HepG2 (cell line): ENCODE results near the gene ZBTB48. TPM values are rescaled to one million over a fixed set of nuclear protein-coding genes. Genes with fewer than 3 reads are reported as not detected.

Experiments used
- HCFC1 ChIP-seq: fragments of 150-350 bp; IDR thresholded peaks from 2 replicates; pipeline ENCODE4 v1.6.1; 2014; ENCODE audit warnings: low read depth, low read length
- HES4 ChIP-seq: sonication (generic); formaldehyde crosslinking; IDR thresholded peaks from 2 replicates; pipeline ENCODE4 v1.9.0; 2021; ENCODE audit warnings: mild to moderate bottlenecking, missing genetic modification reagents, borderline replicate concordance
- MAF1 ChIP-seq: sonication (generic); formaldehyde crosslinking; IDR thresholded peaks from 2 replicates; pipeline ENCODE4 v1.5.0; 2020; ENCODE audit warnings: missing genetic modification reagents, borderline replicate concordance
- MEIS1 ChIP-seq: sonication (generic); formaldehyde crosslinking; IDR thresholded peaks from 2 replicates; pipeline ENCODE4 v1.9.0; 2021; ENCODE audit warnings: mild to moderate bottlenecking, missing genetic modification reagents, moderate library complexity, borderline replicate concordance
- NFYC ChIP-seq: IDR thresholded peaks from 2 replicates; pipeline ENCODE4 v1.6.1; 2016; ENCODE audit warnings: missing genetic modification reagents, missing compliant biosample characterization
- SAP130 ChIP-seq: IDR thresholded peaks from 2 replicates; pipeline ENCODE4 v1.6.1; 2016; ENCODE audit warnings: low read depth
- SETDB1 ChIP-seq: sonication (generic); formaldehyde crosslinking; IDR thresholded peaks from 2 replicates; pipeline ENCODE4 v1.5.1; 2020; ENCODE audit warnings: missing genetic modification reagents, mild to moderate bottlenecking, borderline replicate concordance
- THAP11 ChIP-seq: IDR thresholded peaks from 2 replicates; pipeline ENCODE4 v1.6.1; 2016; ENCODE audit warnings: missing biosample characterization, missing genetic modification reagents
- ZBTB7B ChIP-seq: sonication (generic); formaldehyde crosslinking; IDR thresholded peaks from 2 replicates; pipeline ENCODE4 v1.4.0; 2020; ENCODE audit warnings: missing genetic modification reagents
- polyA plus RNA-seq, 8 experiments: library from polyadenylated mRNA; depleted of rRNA in 3 of 8; stranded (reverse) in 7 of 8; unstranded in 1 of 8; fragments of >200 nt; fragmentation: Illumina TruSeq in 4 of 8; extraction: Trizol in 4 of 8; gene quantifications; 2 replicates each; pipeline versions ENCODE4 v1.2.1 to v1.2.3, GENCODE V29; 2011 to 2016; ENCODE audit warnings: low read depth in 4 of 8, missing spikeins in 1 of 8, mixed read lengths in 1 of 8; ENCODE audit not compliant: insufficient read depth in 1 of 8
- total RNA-seq, 5 experiments: library from RNA; depleted of rRNA; stranded (reverse); fragments of >200 nt; fragmentation: Illumina TruSeq; extraction: Trizol; gene quantifications; 2 replicates each; pipeline ENCODE4 v1.2.3, GENCODE V29; 2016; ENCODE audit warnings: low read depth in 1 of 5
- TF ChIP-seq, protein P1 (sequence below): sonication (generic); IDR thresholded peaks from 2 replicates; pipeline ENCODE4 v1.6.1; 2016; ENCODE audit warnings: low read depth, borderline replicate concordance
- TF ChIP-seq, protein P2 (sequence below): IDR thresholded peaks from 2 replicates; pipeline ENCODE4 v1.6.1; 2012; ENCODE audit warnings: low read depth, low read length, improper control_type of control experiment
- TF ChIP-seq, protein P3 (sequence below): sonication (generic); formaldehyde crosslinking; IDR thresholded peaks from 2 replicates; pipeline ENCODE4 v1.4.0; 2020; ENCODE audit warnings: low read depth, missing genetic modification reagents
- TF ChIP-seq, protein P4 (sequence below): sonication (generic); formaldehyde crosslinking; IDR thresholded peaks from 2 replicates; pipeline ENCODE4 v1.8.0; 2022; ENCODE audit warnings: mild to moderate bottlenecking, missing genetic modification reagents; ENCODE audit not compliant: insufficient replicate concordance
- TF ChIP-seq, protein P5 (sequence below): IDR thresholded peaks from 2 replicates; pipeline ENCODE4 v1.6.1; 2012; ENCODE audit warnings: low read length, improper control_type of control experiment
- TF ChIP-seq, protein P6 (sequence below): sonication (generic); formaldehyde crosslinking; IDR thresholded peaks from 2 replicates; pipeline ENCODE4 v1.5.0; 2020; ENCODE audit warnings: missing genetic modification reagents, mild to moderate bottlenecking, borderline replicate concordance

Gene ZBTB48
- total and polyA plus RNA-seq, 2 of the 13 experiments (the other 11 are each of a cell fraction or from before 2014, with no cell fraction given): 13.0 to 17.1 TPM

DNA sequence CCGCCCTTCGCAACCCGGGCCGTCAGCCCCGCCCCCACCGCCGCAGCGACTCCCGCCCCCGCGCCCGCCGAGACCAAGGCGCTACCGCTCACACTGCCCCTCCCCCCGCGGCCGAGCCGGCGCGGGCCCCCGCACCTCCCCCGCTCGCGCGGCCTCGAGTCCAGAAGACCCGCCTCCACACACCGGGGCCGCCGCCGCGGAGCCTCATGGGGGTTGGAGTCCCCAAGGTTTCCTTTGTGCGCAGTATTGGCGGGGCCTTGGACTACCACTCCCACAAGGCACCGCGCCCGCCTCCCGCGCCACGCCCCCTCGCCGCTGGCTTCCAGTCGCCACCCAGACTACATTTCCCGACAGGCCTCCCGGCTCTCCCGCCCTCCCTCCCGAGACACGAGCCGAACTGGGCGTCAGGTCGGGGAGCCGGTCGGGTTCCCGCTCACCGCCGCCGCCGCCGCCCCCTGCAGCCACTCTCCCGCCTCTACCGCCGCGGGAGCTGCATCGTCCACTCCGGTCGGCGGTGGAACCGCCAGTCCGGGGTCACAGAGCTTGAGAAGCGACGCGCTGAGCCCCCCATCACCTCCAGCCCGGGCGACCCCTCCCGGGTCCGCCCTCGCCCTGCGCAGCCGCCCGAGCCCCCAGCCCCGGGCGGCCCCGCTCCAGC, 33.7 kb downstream of the ZBTB48 start, which contains the start of gene PHF13 (continued):
- TF ChIP-seq, protein P1, sequence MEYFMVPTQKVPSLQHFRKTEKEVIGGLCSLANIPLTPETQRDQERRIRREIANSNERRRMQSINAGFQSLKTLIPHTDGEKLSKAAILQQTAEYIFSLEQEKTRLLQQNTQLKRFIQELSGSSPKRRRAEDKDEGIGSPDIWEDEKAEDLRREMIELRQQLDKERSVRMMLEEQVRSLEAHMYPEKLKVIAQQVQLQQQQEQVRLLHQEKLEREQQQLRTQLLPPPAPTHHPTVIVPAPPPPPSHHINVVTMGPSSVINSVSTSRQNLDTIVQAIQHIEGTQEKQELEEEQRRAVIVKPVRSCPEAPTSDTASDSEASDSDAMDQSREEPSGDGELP: peak; percentile 37; the same call in 1 of the 2 replicates
- TF ChIP-seq MAF1 (CRISPR knock-in tag): no peak; the same call in 1 of the 2 replicates
- peak; percentile 87 for TF ChIP-seq SAP130 (CRISPR knock-in tag)
- TF ChIP-seq, protein P2, sequence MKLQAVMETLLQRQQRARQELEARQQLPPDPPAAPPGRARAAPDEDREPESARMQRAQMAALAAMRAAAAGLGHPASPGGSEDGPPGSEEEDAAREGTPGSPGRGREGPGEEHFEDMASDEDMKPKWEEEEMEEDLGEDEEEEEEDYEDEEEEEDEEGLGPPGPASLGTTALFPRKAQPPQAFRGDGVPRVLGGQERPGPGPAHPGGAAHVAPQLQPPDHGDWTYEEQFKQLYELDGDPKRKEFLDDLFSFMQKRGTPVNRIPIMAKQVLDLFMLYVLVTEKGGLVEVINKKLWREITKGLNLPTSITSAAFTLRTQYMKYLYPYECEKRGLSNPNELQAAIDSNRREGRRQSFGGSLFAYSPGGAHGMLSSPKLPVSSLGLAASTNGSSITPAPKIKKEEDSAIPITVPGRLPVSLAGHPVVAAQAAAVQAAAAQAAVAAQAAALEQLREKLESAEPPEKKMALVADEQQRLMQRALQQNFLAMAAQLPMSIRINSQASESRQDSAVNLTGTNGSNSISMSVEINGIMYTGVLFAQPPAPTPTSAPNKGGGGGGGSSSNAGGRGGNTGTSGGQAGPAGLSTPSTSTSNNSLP: no peak
- TF ChIP-seq, protein P3, sequence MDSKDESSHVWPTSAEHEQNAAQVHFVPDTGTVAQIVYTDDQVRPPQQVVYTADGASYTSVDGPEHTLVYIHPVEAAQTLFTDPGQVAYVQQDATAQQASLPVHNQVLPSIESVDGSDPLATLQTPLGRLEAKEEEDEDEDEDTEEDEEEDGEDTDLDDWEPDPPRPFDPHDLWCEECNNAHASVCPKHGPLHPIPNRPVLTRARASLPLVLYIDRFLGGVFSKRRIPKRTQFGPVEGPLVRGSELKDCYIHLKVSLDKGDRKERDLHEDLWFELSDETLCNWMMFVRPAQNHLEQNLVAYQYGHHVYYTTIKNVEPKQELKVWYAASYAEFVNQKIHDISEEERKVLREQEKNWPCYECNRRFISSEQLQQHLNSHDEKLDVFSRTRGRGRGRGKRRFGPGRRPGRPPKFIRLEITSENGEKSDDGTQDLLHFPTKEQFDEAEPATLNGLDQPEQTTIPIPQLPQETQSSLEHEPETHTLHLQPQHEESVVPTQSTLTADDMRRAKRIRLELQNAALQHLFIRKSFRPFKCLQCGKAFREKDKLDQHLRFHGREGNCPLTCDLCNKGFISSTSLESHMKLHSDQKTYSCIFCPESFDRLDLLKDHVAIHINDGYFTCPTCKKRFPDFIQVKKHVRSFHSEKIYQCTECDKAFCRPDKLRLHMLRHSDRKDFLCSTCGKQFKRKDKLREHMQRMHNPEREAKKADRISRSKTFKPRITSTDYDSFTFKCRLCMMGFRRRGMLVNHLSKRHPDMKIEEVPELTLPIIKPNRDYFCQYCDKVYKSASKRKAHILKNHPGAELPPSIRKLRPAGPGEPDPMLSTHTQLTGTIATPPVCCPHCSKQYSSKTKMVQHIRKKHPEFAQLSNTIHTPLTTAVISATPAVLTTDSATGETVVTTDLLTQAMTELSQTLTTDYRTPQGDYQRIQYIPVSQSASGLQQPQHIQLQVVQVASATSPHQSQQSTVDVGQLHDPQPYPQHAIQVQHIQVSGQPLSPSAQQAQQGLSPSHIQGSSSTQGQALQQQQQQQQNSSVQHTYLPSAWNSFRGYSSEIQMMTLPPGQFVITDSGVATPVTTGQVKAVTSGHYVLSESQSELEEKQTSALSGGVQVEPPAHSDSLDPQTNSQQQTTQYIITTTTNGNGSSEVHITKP (CRISPR knock-in tag): peak; percentile 66; the same call in 1 of the 2 replicates
- 0 out of 2 replicates have a peak, but pooled peaks have one; percentile 25 for TF ChIP-seq MEIS1 (CRISPR knock-in tag)
- TF ChIP-seq, protein P4, sequence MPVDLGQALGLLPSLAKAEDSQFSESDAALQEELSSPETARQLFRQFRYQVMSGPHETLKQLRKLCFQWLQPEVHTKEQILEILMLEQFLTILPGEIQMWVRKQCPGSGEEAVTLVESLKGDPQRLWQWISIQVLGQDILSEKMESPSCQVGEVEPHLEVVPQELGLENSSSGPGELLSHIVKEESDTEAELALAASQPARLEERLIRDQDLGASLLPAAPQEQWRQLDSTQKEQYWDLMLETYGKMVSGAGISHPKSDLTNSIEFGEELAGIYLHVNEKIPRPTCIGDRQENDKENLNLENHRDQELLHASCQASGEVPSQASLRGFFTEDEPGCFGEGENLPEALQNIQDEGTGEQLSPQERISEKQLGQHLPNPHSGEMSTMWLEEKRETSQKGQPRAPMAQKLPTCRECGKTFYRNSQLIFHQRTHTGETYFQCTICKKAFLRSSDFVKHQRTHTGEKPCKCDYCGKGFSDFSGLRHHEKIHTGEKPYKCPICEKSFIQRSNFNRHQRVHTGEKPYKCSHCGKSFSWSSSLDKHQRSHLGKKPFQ (CRISPR knock-in tag): no peak
- peak; percentile 67; the same call in 1 of the 2 replicates for TF ChIP-seq ZBTB7B
- TF ChIP-seq HCFC1: peak; percentile 98
- peak; percentile 98 for TF ChIP-seq THAP11 (CRISPR knock-in tag)
- no peak for TF ChIP-seq SETDB1 (CRISPR knock-in tag)
- TF ChIP-seq, protein P5, sequence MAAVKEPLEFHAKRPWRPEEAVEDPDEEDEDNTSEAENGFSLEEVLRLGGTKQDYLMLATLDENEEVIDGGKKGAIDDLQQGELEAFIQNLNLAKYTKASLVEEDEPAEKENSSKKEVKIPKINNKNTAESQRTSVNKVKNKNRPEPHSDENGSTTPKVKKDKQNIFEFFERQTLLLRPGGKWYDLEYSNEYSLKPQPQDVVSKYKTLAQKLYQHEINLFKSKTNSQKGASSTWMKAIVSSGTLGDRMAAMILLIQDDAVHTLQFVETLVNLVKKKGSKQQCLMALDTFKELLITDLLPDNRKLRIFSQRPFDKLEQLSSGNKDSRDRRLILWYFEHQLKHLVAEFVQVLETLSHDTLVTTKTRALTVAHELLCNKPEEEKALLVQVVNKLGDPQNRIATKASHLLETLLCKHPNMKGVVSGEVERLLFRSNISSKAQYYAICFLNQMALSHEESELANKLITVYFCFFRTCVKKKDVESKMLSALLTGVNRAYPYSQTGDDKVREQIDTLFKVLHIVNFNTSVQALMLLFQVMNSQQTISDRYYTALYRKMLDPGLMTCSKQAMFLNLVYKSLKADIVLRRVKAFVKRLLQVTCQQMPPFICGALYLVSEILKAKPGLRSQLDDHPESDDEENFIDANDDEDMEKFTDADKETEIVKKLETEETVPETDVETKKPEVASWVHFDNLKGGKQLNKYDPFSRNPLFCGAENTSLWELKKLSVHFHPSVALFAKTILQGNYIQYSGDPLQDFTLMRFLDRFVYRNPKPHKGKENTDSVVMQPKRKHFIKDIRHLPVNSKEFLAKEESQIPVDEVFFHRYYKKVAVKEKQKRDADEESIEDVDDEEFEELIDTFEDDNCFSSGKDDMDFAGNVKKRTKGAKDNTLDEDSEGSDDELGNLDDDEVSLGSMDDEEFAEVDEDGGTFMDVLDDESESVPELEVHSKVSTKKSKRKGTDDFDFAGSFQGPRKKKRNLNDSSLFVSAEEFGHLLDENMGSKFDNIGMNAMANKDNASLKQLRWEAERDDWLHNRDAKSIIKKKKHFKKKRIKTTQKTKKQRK: no peak
- TF ChIP-seq, protein P6, sequence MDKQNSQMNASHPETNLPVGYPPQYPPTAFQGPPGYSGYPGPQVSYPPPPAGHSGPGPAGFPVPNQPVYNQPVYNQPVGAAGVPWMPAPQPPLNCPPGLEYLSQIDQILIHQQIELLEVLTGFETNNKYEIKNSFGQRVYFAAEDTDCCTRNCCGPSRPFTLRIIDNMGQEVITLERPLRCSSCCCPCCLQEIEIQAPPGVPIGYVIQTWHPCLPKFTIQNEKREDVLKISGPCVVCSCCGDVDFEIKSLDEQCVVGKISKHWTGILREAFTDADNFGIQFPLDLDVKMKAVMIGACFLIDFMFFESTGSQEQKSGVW (CRISPR knock-in tag): no peak
- TF ChIP-seq HES4 (CRISPR knock-in tag): no peak; the same call in 1 of the 2 replicates
- peak; percentile 55; the same call in 1 of the 2 replicates for TF ChIP-seq NFYC (CRISPR knock-in tag)
